NK-92 treated with Interleukin-12 subunit alpha and Interleukin-12 subunit beta, amount 100 ng/mL, for 24 hours (cell line): ENCODE data around the gene SLC34A3.
"Not testable (repeated sequence)": the region's sequence is repeated elsewhere in the genome, so short reads cannot be mapped to it uniquely, and the experiment has no call there.

ENCODE experiments used
- DNase-seq: peaks from one replicate; lab custom pipeline; 2025; lab: John Stamatoyannopoulos, UW

SLC34A3 gene

GRCh38 chr9:137255448-137256114 is 24.9 kb downstream of the SLC34A3 start:
- DNase-seq = no peak

GRCh38 chr9:137256362-137256761 is 25.7 kb downstream of the SLC34A3 start:
- DNase-seq = no peak

- DNase-seq = no peak
These were observed 26.2 kb downstream of the SLC34A3 start for GRCh38 chr9:137256856-137257255.

GRCh38 chr9:137262173-137262908 is 31.6 kb downstream of the SLC34A3 start:
- DNase-seq = not testable (repeated sequence)

- no peak for DNase-seq
These were observed 32.2 kb downstream of the SLC34A3 start for GRCh38 chr9:137262909-137263285.

- no peak for DNase-seq
These were observed 32.8 kb downstream of the SLC34A3 start for GRCh38 chr9:137263506-137263905.

- DNase-seq = no peak
These were observed 33.4 kb downstream of the SLC34A3 start for GRCh38 chr9:137264067-137264466.

GRCh38 chr9:137265496-137266161 is 34.9 kb downstream of the SLC34A3 start:
- DNase-seq = no peak

- no peak for DNase-seq
These were observed 35.4 kb downstream of the SLC34A3 start for GRCh38 chr9:137266162-137266527.

GRCh38 chr9:137266585-137267453 is 36.1 kb downstream of the SLC34A3 start:
- DNase-seq = no peak

- no peak for DNase-seq
These were observed 37.2 kb downstream of the SLC34A3 start for GRCh38 chr9:137267933-137268355.

- no peak for DNase-seq
These were observed 38.0 kb downstream of the SLC34A3 start for GRCh38 chr9:137268538-137269201.

- DNase-seq = no peak
These were observed 38.6 kb downstream of the SLC34A3 start for GRCh38 chr9:137269231-137269772.

GRCh38 chr9:137270929-137271695 is 40.4 kb downstream of the SLC34A3 start:
- DNase-seq = no peak

- DNase-seq = no peak
These were observed 41.0 kb downstream of the SLC34A3 start for GRCh38 chr9:137271696-137272076.

GRCh38 chr9:137272241-137273094 is 41.8 kb downstream of the SLC34A3 start:
- no peak for DNase-seq

- DNase-seq = no peak
These were observed 42.4 kb downstream of the SLC34A3 start for GRCh38 chr9:137273095-137273490.

- no peak for DNase-seq
These were observed 43.1 kb downstream of the SLC34A3 start for GRCh38 chr9:137273611-137274320.

- no peak for DNase-seq
These were observed 44.5 kb downstream of the SLC34A3 start for GRCh38 chr9:137275203-137275587.
